Measurements from ENCODE around the gene WNT3. TPM values are rescaled to one million over a fixed set of nuclear protein-coding genes. Genes with fewer than 3 reads are reported as not detected.

The WNT3 gene
- total RNA-seq, 4 donors from 2014 or later: 0.46 to 0.90 TPM; not detected in 2

DNA sequence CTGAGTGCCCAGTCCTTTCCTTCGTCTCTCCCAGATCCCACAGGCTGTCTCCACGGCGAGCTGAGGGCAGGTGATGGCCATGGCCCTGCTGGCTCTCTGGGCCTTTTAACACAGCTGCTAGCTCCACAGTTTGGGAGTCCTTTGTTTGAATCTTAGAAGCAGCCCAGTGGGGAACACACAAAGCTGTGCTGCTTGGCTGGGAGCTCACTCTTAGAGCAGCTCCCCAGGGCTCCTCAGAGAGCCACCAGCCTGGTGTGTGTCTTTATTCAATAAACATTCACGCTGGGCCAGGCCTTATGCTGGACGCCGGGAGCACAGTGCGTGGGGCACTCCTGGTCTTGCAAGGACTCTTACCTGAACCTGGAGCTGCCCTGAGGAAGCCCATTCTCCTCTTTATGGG is 29.7 kb downstream of the WNT3 start:
- TF ChIP-seq POLR2A (IDR thresholded peaks at IDR 0.05) (no peak), CTCF (IDR thresholded peaks at IDR 0.05) (no peak)
- no peak for DNase-seq
- Histone ChIP-seq H3K4me1 (no peaks in the 10 kb centered on the region), H3K27ac (no peak overlapping the region), H3K4me3 (no peak overlapping the region), H3K9me3 (no peaks in the 10 kb centered on the region), H3K27me3 (no peaks in the 10 kb centered on the region), H3K36me3 (no peaks in the 10 kb centered on the region)
- intact Hi-C loops (cut with DNase I; ENCODE audit: low total_unique reads): no loop called here

- no peak for TF ChIP-seq CTCF (IDR thresholded peaks at IDR 0.05)
- TF ChIP-seq POLR2A (IDR thresholded peaks at IDR 0.05): no peak
- Histone ChIP-seq H3K36me3 (no peaks in the 10 kb centered on the region), H3K4me1 (no peaks in the 10 kb centered on the region), H3K27me3 (no peaks in the 10 kb centered on the region), H3K9me3 (no peaks in the 10 kb centered on the region), H3K27ac (no peak overlapping the region), H3K4me3 (no peak overlapping the region)
- intact Hi-C loops (cut with DNase I; ENCODE audit: low total_unique reads): no loop called here
- DNase-seq: no peak
These were observed 30.2 kb downstream of the WNT3 start for GRCh38 chr17:46788300-46788699.

GRCh38 chr17:46787478-46787877 is 31.0 kb downstream of the WNT3 start:
- H3K4me1 ChIP-seq: no peaks in the 10 kb centered on the region
- intact Hi-C loops (cut with DNase I; ENCODE audit: low total_unique reads): no loop called here
- DNase-seq: no peak
- no peaks in the 10 kb centered on the region for H3K9me3 ChIP-seq
- no peak overlapping the region for H3K4me3 ChIP-seq
- no peak for TF ChIP-seq POLR2A (IDR thresholded peaks at IDR 0.05)
- no peaks in the 10 kb centered on the region for H3K27me3 ChIP-seq
- H3K27ac ChIP-seq: no peak overlapping the region
- H3K36me3 ChIP-seq: no peaks in the 10 kb centered on the region

- TF ChIP-seq CTCF (IDR thresholded peaks at IDR 0.05) (no peak), POLR2A (IDR thresholded peaks at IDR 0.05) (no peak)
- Histone ChIP-seq H3K27ac (no peak overlapping the region), H3K36me3 (no peaks in the 10 kb centered on the region), H3K4me1 (no peaks in the 10 kb centered on the region), H3K4me3 (no peak overlapping the region), H3K27me3 (no peaks in the 10 kb centered on the region), H3K9me3 (no peaks in the 10 kb centered on the region)
- no peak for DNase-seq
- intact Hi-C loops (cut with DNase I; ENCODE audit: low total_unique reads): no loop called here
These were observed 32.8 kb downstream of the WNT3 start for GRCh38 chr17:46785696-46786095.

GRCh38 chr17:46783031-46783593 is 35.4 kb downstream of the WNT3 start:
- no peak for DNase-seq
- intact Hi-C loops (cut with DNase I; ENCODE audit: low total_unique reads): no loop called here
- no peak overlapping the region for H3K27ac ChIP-seq
- no peaks in the 10 kb centered on the region for H3K9me3 ChIP-seq
- no peaks in the 10 kb centered on the region for H3K36me3 ChIP-seq
- no peaks in the 10 kb centered on the region for H3K4me1 ChIP-seq
- no peaks in the 10 kb centered on the region for H3K27me3 ChIP-seq
- H3K4me3 ChIP-seq: no peak overlapping the region
- TF ChIP-seq POLR2A (IDR thresholded peaks at IDR 0.05) (no peak), CTCF (IDR thresholded peaks at IDR 0.05) (no peak)

All from uterus (tissue), 4 donors.